ENCODE data around the gene NTRK2. TPM values are rescaled to one million over a fixed set of nuclear protein-coding genes. Genes with fewer than 3 reads are reported as not detected.

The NTRK2 gene
- total RNA-seq, 1 donor from 2014 or later: 23.8 TPM

DNA sequence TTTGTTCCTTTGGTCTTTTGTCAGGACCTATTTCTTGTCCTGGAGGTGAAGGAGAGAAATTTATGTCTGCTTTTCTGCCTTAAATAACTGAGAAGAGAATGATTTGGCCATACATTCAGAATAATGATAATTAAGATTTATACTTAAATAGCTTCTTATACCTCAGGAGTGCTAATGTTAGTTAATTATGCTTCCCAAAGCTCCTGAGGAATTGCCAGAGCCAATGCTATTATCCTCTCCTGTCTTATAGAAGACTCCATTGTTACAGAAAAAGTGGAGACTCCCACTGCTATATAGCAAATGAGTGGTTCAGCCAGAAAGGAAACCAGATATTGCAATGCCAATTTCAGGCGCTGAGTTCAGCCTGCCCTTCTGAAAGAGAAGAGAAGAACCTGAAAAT is 67.0 kb downstream of the NTRK2 start:
- intact Hi-C loops (cut with DNase I): no loop called here
- DNase-seq (ENCODE audit: low spot score in 2 of 2): no peak

GRCh38 chr9:84738353-84738752 is 68.8 kb downstream of the NTRK2 start:
- H3K27ac ChIP-seq: no peak overlapping the region
- H3K9me3 ChIP-seq: no peaks in the 10 kb centered on the region
- H3K36me3 ChIP-seq: no peaks in the 10 kb centered on the region
- no peak overlapping the region for H3K4me3 ChIP-seq
- no peak for DNase-seq (ENCODE audit: low spot score in 2 of 2)
- intact Hi-C loops (cut with DNase I): no loop called here
- TF ChIP-seq, protein P1, sequence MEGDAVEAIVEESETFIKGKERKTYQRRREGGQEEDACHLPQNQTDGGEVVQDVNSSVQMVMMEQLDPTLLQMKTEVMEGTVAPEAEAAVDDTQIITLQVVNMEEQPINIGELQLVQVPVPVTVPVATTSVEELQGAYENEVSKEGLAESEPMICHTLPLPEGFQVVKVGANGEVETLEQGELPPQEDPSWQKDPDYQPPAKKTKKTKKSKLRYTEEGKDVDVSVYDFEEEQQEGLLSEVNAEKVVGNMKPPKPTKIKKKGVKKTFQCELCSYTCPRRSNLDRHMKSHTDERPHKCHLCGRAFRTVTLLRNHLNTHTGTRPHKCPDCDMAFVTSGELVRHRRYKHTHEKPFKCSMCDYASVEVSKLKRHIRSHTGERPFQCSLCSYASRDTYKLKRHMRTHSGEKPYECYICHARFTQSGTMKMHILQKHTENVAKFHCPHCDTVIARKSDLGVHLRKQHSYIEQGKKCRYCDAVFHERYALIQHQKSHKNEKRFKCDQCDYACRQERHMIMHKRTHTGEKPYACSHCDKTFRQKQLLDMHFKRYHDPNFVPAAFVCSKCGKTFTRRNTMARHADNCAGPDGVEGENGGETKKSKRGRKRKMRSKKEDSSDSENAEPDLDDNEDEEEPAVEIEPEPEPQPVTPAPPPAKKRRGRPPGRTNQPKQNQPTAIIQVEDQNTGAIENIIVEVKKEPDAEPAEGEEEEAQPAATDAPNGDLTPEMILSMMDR (IDR thresholded peaks at IDR 0.05): no peak
- H3K4me1 ChIP-seq: no peaks in the 10 kb centered on the region
- H3K27me3 ChIP-seq: no peaks in the 10 kb centered on the region

More for the DNA sequence above, 67.0 kb downstream of the NTRK2 start:
- Histone ChIP-seq H3K4me3 (no peak overlapping the region), H3K27me3 (no peaks in the 10 kb centered on the region), H3K4me1 (no peaks in the 10 kb centered on the region), H3K9me3 (no peaks in the 10 kb centered on the region), H3K36me3 (no peaks in the 10 kb centered on the region), H3K27ac (no peak overlapping the region)
- TF ChIP-seq, protein P1 (IDR thresholded peaks at IDR 0.05): no peak

DNA sequence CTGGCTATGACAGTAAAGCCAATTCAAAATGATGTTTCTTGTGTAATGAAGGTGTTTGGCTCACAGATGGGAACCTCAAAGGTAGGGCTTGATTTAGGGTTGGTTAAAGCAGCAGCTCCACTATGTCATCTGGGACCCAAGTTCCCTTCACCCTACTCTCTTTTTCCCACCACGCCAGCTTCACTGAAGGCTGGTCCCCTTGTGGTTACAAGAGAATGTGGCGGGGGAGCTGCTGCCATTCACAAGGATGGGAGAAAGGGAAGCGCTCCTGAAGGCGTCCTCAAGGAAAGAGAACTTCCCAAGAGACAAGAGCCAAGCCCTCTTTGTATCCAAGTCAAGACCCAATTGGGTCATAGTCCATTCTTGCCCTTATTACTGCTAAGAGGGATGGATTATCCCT is 72.7 kb downstream of the NTRK2 start:
- H3K27me3 ChIP-seq: no peaks in the 10 kb centered on the region
- H3K36me3 ChIP-seq: no peaks in the 10 kb centered on the region
- H3K9me3 ChIP-seq: no peaks in the 10 kb centered on the region
- H3K4me1 ChIP-seq: no peaks in the 10 kb centered on the region
- TF ChIP-seq, protein P1 (IDR thresholded peaks at IDR 0.05): no peak
- no peak overlapping the region for H3K4me3 ChIP-seq
- DNase-seq (ENCODE audit: low spot score in 2 of 2): no peak
- H3K27ac ChIP-seq: no peak overlapping the region
- intact Hi-C loops (cut with DNase I): no loop called here

DNA sequence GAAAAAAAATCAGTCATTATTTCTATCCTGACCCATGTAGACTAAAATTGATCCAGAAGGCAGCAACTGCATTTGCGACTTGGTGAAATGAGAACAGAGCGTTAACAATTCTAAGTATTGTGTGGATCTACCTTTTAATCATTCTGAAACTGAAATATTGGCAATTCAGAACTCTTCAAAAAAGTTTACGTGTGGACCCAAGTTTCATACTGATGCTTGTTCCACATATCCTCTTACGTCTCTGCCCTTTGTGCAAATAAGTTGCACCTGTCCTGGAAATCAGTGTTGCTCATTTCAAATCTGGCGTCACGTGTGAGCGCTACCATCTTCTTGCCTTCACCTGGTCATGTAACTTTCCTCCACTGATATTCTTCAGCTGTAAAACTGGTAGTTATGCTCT is 74.7 kb downstream of the NTRK2 start:
- no peak overlapping the region for H3K4me3 ChIP-seq

DNA sequence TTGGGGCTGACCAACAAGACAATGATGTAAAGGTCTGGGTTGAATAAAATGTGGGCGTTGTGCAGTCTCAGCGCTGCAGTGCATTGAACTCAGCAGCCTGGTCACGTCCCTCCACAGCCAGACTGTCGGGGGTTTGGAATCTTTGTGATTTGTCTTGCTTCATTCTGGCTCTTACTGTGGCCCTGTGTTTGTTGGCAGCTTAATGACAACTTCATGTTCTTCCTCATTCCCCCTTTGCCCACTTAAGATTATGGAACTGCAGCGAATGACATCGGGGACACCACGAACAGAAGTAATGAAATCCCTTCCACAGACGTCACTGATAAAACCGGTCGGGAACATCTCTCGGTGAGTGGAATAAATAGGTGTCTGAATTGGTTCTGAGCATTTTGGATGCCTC is 75.2 kb downstream of the NTRK2 start:
- no peaks in the 10 kb centered on the region for H3K9me3 ChIP-seq
- no peaks in the 10 kb centered on the region for H3K4me1 ChIP-seq
- TF ChIP-seq, protein P1 (IDR thresholded peaks at IDR 0.05): no peak
- H3K4me3 ChIP-seq: no peak overlapping the region
- H3K27me3 ChIP-seq: no peaks in the 10 kb centered on the region
- intact Hi-C loops (cut with DNase I): no loop called here
- H3K27ac ChIP-seq: no peak overlapping the region
- H3K36me3 ChIP-seq: no peaks in the 10 kb centered on the region
- no peak for DNase-seq (ENCODE audit: low spot score in 2 of 2)

More for the DNA sequence above, 74.7 kb downstream of the NTRK2 start:
- intact Hi-C loops (cut with DNase I): no loop called here
- TF ChIP-seq, protein P1 (IDR thresholded peaks at IDR 0.05): no peak
- no peak for DNase-seq (ENCODE audit: low spot score in 2 of 2)
- no peaks in the 10 kb centered on the region for H3K9me3 ChIP-seq
- H3K4me1 ChIP-seq: no peaks in the 10 kb centered on the region
- no peaks in the 10 kb centered on the region for H3K27me3 ChIP-seq
- no peak overlapping the region for H3K27ac ChIP-seq
- no peaks in the 10 kb centered on the region for H3K36me3 ChIP-seq

GRCh38 chr9:84748112-84748511 is 78.6 kb downstream of the NTRK2 start:
- TF ChIP-seq, protein P1 (IDR thresholded peaks at IDR 0.05): no peak
- no peak overlapping the region for H3K27ac ChIP-seq
- no peaks in the 10 kb centered on the region for H3K36me3 ChIP-seq
- H3K4me1 ChIP-seq: peaks cover 0 to 1% of the 10 kb centered on the region in 2 donors
- DNase-seq (ENCODE audit: low spot score in 2 of 2): no peak
- no peaks in the 10 kb centered on the region for H3K9me3 ChIP-seq
- no peaks in the 10 kb centered on the region for H3K27me3 ChIP-seq
- intact Hi-C loops (cut with DNase I): no loop called here
- no peak overlapping the region for H3K4me3 ChIP-seq

Data from ascending aorta (tissue), 2 donors.